ENCODE data around the gene LRMDA. TPM values are rescaled to one million over a fixed set of nuclear protein-coding genes. Genes with fewer than 3 reads are reported as not detected.
"Not testable (repeated sequence)": the region's sequence is repeated elsewhere in the genome, so short reads cannot be mapped to it uniquely, and the experiment has no call there.

Gene LRMDA
- total RNA-seq, 1 donor from 2014 or later: 4.5 TPM

- FAIRE-seq (no peak), DNase-seq (ENCODE audit: low spot score in 2 of 2) (no peak)
These were observed 1073.4 kb downstream of the LRMDA start for GRCh38 chr10:76504823-76505222.

DNA sequence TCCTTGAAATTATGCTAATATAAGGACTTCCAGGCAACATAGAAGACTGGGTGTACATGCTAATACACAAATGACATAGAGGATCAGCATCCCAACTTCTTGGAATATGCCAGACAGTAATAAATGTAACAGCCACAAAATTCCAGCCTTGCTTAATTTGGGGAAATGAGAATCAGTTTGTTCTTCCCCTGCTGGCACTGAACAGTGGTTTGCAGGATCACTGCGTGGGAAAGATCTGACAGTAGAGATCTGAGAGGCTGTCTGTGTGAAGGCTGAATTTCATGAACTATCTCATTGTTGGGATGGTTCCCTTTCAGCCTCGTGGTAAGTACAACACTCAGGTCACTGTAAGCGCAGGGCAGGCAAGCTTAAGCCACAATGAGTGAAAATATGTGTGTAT, 1078.0 kb downstream of the LRMDA start:
- DNase-seq (ENCODE audit: low spot score in 2 of 2): no peak
- no peak for FAIRE-seq

DNA sequence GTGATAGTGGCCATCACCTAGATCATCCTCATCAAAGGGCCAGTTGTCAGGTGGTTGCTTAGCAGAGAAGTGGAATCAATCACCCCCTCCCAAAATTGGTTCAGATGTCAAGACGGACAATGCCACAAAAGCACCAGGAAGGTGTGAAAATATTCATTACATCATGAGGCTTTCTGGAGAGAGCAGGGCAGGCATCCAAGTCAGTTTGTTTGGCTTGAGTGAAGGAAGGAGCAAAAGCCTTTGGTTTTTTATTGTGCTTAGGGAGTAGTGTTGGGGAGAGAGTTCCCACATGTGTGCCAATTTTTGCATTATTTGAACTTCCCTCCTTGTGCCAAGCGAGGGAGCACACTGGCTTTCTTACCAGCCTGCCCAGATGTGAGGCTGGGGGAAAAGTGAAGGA, 1082.9 kb downstream of the LRMDA start:
- no peak for DNase-seq (ENCODE audit: low spot score in 2 of 2)
- FAIRE-seq: no peak

DNA sequence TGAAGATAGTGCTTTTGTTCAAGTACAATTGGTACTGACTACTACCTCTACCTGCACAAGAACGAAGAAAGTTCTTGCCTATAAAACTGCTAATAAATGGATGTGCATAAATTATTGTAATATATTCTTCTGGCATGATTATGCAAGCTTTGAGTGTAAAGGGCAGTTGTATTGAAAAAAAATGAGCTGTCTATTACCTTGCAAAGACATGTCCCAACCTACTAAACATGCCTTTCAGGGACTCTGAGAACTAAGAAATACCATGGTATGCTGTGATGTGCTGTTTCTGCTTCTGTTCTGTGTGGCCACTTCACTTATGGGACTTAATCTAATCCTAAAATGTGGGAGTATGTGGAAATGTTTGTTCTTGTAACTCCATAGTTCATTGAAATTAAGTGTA, 1083.4 kb downstream of the LRMDA start:
- no peak for FAIRE-seq
- DNase-seq (ENCODE audit: low spot score in 2 of 2): no peak

DNA sequence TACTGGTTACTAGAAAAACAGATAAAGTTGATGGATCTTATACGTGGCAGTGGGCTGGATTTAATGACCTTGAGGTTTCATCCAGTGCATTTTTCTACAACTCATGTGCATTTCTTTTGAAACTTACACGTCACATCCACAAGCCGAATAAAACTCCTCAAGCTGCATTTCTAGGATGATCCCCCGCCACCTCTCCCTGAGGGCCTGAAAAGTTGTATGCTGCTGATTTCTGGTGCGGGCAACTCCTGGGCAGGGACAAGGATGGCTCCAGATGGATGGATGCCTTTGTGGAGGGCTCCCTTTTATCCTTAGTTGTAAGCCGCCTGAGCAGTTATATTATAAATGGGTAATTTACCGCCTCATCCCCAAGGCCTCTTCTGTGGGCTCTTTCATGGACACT, 1091.1 kb downstream of the LRMDA start:
- DNase-seq (ENCODE audit: low spot score in 2 of 2): no peak
- no peak for FAIRE-seq

DNA sequence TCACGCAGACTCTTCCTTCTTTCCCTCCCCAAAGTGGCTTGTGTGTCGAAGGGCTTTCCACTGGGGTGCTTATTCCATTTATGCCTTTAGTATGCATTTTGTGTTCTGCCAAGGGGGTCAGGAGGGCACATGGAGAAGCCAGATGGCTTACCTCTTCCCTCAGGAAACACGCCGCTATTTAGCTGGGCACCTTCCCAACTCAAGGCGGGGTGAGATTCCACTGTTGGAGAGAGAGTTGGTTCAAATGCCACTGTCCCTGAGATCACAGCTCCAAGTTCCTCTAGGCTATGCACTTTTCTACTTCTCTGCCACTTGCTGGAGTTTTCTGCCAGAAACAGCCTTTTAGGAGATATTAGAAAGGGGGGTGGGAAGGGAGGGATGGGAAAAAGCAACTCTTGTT, 1091.8 kb downstream of the LRMDA start:
- DNase-seq (ENCODE audit: low spot score in 2 of 2): no peak
- FAIRE-seq: no peak

GRCh38 chr10:76523791-76524351, 1092.4 kb downstream of the LRMDA start:
- DNase-seq (ENCODE audit: low spot score in 2 of 2): no peak

DNA sequence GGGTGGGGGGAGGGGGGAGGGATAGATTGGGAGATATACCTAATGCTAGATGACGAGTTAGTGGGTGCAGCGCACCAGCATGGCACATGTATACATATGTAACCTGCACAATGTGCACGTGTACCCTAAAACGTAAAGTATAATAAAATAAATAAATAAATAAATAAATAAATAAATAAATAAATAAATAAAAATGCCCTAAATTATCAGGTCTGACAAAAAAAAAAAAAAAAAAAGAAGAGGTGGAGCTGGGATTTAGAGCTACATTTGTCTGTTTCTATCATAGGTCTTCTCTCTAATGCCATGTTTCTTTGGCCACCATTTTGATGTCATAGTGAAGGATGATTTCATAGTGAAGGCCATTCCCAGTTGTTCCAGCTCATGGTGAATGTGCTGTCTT, 1095.4 kb downstream of the LRMDA start:
- DNase-seq (ENCODE audit: low spot score in 2 of 2); FAIRE-seq: not testable (repeated sequence)

More at GRCh38 chr10:76523791-76524351, 1092.4 kb downstream of the LRMDA start:
- FAIRE-seq: no peak

GRCh38 chr10:76540331-76540730, 1108.9 kb downstream of the LRMDA start:
- DNase-seq (ENCODE audit: low spot score in 2 of 2): no peak
- no peak for FAIRE-seq

- no peak for FAIRE-seq
- no peak for DNase-seq (ENCODE audit: low spot score in 2 of 2)
These were observed 1109.4 kb downstream of the LRMDA start for GRCh38 chr10:76540786-76541185.

DNA sequence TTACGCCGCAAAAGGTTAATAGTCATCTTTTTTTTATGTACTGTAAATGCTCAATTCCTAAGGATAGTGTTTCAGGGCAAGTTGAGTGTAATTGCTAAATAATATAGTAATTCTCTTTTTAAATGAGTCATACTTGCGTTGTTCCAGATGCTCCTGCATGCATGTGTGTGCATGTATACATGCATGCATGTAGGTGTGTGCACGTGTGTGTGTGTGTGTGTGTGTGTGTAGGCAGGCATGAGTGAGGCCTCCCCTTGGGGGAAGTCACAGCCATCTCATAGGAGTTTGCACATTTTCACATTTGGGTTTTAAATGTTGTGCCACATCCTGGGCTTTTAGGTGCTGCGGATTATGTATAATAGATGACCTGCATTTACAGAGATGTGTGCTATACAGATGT, 1110.4 kb downstream of the LRMDA start:
- FAIRE-seq: no peak
- no peak for DNase-seq (ENCODE audit: low spot score in 2 of 2)

GRCh38 chr10:76542307-76542930, 1111.0 kb downstream of the LRMDA start:
- FAIRE-seq (no peak), DNase-seq (ENCODE audit: low spot score in 2 of 2) (no peak)

DNA sequence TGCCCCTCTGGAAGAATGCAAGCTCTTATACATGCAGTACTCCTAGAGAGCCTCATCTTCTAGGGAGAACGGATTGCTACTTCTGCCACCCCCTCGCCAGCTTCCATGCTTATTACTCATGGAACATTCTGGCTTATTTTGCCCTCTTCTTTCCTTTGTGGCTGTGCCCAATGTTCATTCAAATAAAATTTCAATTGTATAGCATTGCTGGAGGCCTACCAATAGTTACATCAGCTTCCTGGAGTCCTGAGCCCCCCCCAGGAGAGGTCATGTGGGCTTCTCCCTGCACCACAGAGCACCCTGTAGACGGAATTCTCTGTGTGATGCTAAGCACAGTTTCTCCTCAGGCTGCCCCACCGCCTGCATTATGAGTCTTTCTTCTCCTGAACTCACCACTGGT, 1112.2 kb downstream of the LRMDA start:
- DNase-seq (ENCODE audit: low spot score in 2 of 2) (no peak), FAIRE-seq (no peak)

DNA sequence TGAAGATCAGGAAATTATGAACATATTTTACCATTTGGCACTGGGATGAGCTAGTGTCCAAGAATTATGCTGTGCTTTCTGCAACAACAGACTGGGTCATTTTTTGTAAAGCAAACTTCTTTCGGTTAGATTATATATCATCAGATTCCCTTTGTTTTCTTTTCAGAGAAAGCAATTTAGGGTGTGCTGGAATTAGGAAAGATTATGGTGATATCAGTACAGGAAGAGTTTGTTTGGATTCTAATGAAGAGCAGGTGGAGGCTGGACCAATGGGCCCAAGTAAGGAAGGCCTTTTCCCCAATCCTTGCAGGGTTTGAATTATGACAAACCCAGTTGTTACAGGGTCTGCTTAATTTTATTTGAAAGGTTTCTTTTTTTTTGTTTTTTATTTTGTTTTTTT, 1113.4 kb downstream of the LRMDA start:
- FAIRE-seq: no peak
- no peak for DNase-seq (ENCODE audit: low spot score in 2 of 2)

DNA sequence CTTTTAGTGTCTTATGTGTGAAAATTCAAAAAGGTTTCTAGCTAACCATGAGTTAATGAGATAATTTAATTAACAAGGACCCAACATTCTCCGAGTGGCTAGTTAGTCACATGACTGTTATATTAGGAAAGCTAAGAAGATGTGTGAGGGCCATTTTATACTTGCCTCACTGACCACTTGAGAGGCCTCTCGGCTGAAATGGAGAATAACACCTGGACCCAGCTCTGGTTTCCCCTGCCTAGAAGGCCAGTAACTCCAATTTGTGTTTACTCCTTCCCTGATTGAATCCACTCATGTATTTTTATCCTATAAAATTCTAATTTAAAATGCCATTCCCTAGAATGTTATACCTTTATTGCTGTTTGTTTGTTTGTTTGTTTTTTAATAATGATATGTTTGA, 1115.0 kb downstream of the LRMDA start:
- FAIRE-seq (no peak), DNase-seq (ENCODE audit: low spot score in 2 of 2) (no peak)

- FAIRE-seq (peak; percentile 72), DNase-seq (ENCODE audit: low spot score in 2 of 2) (peak; percentile 7 to 55)
These were observed 1116.0 kb downstream of the LRMDA start for GRCh38 chr10:76547352-76547972.

DNA sequence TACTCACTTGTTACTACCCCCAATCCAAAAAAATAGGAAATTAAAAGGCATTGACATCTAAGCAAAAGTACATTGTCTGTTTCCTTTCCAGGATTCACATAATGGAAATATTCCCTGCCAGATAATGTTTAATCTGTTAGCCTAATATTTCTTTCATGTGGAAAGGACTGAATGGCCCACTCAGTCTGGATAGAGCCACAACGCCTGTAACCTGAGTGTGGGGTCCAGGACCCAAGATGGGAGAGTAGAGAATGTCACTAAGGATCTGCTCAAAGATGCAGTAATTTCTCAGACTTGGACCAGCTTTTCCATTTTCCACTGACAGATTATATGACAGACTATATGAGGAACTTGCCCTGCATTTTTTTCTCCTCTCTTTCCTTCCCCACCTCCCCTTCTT, 1117.3 kb downstream of the LRMDA start:
- DNase-seq (ENCODE audit: low spot score in 2 of 2): no peak
- FAIRE-seq: no peak

DNA sequence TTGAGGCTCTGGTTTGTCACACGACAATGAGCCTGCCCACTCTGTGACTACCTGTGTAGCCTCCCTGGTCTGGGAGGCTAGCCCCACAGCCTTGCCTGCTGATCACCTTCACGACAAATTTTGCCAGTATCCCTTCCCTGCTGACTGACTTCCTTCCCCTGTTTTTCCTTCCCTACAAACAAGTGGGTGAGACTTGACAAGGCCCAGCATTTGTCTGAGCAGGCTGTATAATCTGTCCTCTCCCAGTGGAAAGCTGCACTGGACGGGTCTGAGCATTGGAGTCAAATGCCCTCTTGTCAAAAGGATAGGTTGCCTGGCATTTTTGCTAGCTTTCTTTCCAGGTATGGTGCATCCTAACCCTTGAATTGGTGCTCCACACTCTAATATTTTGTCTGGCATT, 1117.7 kb downstream of the LRMDA start:
- no peak for FAIRE-seq
- DNase-seq (ENCODE audit: low spot score in 2 of 2): no peak

- FAIRE-seq (no peak), DNase-seq (ENCODE audit: low spot score in 2 of 2) (no peak)
These were observed 1119.4 kb downstream of the LRMDA start for GRCh38 chr10:76550806-76551205.

DNA sequence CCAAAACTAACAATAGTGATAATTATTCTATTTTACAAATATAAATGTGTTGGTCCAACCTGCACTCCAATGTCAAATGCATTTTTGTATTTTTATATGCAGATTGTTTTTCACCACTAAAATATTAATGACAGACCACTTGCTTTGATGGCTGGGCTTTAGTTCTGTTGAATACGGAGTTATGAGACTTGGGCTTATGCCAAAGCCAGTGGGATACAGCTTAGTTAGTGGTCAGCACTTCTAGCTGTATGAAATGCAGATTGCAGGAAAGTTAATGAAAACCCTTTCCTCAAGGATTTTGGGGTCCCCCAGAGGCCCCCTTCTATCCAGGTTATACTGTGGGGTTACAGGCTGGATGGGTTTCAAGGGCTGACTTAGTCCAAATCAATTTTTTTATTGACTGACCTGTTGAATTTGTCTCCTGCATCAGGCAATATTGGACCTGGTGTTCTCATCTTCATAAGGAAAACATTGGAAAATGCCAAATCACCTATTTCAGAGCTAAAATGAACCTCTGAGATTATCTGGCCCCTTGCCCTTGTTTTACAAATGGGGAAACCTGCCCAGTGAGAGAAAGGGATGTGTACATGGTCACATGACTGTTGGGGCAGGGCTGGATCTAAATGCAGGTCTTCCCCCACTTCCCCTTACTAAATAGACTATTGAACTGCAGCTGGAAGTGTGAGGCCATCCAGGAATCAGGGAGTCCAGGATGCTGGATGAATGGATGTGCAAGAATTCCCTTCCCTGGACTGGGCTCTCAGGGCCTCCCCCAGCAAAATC, 1120.9 kb downstream of the LRMDA start:
- no peak for DNase-seq (ENCODE audit: low spot score in 2 of 2)
- no peak for FAIRE-seq

GRCh38 chr10:76553263-76554032, 1122.0 kb downstream of the LRMDA start:
- no peak for FAIRE-seq
- DNase-seq (ENCODE audit: low spot score in 2 of 2): no peak
